Ureter (tissue), 1 donor: ENCODE measurements around the gene BRD4. TPM values are rescaled to one million over a fixed set of nuclear protein-coding genes. Genes with fewer than 3 reads are reported as not detected.

Experiments
- DNase-seq: peaks from one replicate; pipeline ENCODE4 v3.0.0-alpha.2; 2020; ENCODE audit warnings: low spot score
- total RNA-seq: library from RNA; stranded (reverse); gene quantifications from one replicate; pipeline ENCODE4 v1.2.4, GENCODE V29; 2023
- donor health status: DM: yes; HTN: yes; CAD: no.

Gene BRD4
- total RNA-seq, 1 donor from 2014 or later: 134 TPM

DNA sequence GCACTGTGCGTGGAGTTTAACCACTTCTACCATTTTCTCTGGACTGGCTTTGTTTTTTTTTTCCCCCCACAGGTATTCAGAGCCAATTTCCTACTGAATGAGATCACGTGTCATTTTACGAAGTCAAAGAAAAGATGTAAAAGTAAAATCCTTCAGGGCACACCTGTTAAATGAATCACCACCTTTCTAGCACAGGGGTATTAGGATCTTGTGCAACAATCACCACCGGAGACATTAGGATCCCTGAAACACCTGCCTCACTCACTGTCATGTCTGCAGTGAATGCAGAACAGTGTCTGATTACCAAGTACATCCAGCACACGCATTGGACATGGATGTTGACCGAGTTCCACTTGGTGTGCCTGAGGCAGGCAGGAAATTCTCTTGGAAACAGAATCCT, 17.2 kb downstream of the BRD4 start:
- DNase-seq: no peak

DNA sequence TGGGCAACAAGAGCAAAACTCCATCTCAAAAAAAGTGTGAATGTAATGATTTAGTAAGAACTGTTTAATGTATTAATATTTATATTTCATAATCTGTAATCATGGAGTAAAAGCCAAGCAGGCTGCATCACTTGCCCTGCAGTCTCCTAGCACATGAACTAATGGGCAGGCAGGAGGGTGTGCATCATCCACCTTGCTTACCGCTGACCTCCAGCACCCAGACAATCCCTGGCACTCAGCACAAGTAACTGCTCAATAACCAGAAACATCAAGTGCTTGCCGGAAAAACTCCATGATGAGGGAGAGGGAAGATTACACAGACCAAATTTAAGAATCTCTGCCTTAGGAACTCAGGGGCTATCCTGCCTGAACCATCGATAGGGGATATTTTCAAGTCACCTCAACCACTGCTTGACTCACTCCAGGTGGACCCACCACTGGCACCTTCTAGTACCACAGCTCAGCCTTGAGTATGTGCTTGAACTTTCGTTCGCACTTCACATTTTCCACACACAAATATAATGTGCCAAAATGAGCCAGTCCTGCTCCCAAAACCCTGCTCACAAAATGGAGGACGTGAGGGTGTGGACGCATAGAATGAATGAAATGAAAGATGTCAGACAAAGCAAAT, 18.6 kb downstream of the BRD4 start:
- DNase-seq: no peak

DNA sequence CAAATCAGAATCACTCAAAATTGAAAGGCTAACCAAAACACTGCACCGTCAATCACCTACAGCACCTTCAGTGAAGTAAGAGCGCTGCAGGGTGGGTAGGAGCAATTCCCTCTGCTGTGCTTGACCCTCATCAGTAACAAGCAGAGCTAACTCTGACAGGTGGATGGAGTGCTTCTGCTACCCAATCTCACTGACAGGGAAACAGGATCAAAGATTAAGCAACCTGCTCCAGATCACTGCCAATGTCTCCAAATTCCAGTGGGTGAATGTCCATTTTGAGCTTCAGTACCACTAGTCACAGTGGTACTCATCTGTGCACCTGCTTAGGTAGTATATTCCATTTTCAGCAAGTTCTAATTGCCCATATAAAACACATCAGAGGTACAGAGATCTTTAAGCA, 25.2 kb downstream of the BRD4 start:
- DNase-seq: no peak

- no peak for DNase-seq
Measured at GRCh38 chr19:15305582-15306334, 26.6 kb downstream of the BRD4 start.

- DNase-seq: no peak
Measured at GRCh38 chr19:15304140-15304705, 28.1 kb downstream of the BRD4 start.

GRCh38 chr19:15303105-15303780, 29.1 kb downstream of the BRD4 start:
- no peak for DNase-seq

GRCh38 chr19:15300533-15301197, 31.7 kb downstream of the BRD4 start:
- DNase-seq: no peak

DNA sequence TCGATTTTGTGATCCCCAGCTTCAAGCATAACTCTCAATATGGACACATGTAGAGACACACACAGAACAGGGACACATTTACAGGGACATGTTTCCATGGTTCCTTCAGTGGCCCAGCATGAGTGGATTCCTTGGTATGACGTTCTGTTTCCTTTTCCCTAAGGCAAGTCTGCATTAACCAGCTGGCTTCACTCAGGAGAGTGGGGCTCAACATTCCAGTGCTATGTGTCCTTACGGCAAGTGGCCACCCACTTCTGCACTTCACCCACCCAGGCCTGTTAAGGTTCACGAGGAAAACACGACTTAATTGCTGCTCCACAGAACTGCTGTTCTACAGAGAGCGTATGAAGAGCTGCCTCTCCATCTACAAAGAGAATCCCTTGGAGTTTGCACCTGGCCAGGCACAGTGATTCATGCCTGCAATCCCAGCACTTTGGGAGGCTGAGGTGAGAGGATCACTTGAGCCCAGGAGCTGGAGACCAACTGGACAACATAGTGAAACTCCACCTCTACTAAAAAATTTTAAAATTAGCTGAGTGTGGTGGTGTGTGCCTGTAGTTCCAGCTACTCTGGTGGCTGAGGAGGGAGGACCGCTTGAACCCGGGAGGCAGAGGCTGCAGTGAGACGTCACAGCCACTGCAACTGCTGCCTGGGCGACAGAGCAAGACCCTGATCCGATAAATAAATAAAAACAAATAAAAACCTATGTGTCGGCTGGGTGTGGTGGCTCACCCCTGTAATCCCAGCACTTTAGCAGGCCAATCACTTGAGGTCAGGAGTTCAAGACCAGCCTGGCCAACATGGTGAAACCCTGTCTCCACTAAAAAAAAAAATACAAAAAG, 32.5 kb downstream of the BRD4 start:
- DNase-seq: no peak

GRCh38 chr19:15298847-15299567, 33.3 kb downstream of the BRD4 start:
- no peak for DNase-seq

DNA sequence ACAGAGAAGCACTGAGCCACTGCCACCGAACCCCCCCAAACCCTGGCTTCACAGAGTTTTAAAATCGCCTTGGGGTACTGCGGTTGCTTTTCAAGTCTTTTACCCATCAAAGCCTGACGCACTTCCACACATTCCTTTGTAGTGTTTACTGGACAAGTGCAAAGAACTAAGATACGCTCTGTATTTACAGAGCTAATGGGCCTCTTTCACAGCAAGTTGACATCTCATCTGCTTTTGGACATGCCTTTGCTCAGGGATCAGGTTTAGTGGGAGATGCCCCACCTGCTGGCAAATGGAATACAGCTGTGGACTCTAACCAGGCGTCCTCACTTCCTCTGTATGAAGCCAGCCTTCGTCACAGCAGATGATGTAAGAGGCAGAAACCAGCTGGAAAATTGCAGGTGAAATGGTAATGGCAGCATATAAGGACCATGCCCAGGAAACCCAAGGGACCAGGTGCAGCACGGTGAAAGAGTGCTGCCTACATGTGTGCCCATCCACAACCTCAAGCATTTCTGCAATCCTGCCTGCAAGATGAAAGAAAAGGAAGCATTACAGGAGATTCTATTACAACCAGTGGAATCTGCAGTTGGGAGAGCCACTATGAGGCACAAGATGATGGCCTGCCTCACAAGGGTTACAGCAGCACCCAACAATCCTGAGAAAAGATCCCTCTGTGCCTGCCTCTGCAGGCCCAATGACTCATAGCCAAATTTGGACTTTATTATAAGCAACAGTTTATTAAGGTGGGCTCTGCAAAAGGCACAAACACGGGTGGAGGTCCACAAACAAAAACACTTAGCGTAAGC, 34.7 kb downstream of the BRD4 start:
- no peak for DNase-seq

GRCh38 chr19:15296841-15297415, 35.4 kb downstream of the BRD4 start:
- DNase-seq: no peak

- no peak for DNase-seq
Measured at GRCh38 chr19:15296353-15296752, 36.0 kb downstream of the BRD4 start.

- no peak for DNase-seq
Measured at GRCh38 chr19:15294561-15294990, 37.8 kb downstream of the BRD4 start.

GRCh38 chr19:15293781-15294491, 38.4 kb downstream of the BRD4 start:
- DNase-seq: no peak

DNA sequence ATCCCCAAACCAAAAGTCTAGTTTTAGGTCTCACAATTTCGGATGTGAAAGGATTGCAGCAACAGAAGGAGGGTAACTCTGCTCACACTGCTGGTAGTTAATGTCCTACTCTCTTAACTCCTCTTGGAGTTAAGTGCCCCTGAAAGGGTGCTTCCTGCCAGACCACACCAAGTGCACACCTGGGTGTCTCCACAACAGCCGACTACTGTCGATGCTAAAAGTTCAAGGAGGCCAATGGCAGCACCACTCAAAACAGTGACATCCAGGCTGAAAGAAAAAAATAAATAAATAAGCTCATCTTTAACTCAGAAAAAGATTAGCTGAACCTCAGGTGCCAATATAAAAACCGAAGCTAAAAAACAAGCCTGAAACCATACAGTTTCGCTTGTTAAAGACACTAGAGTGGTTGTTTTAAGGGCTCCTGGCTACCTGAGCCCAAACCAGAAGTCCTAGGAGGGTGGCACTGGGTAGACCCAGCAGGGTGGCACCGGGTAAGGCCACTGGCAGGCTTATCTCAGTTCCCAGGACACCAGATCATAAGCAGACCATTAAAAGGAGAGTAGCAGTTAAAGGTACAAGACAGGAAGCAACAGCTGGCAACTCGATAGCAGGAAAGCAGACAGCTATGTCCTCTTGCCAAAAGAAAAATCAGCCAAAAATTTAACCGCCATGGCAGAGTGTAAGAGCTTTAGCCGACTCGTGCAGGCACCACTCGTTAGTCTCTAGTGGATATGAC, 39.3 kb downstream of the BRD4 start:
- no peak for DNase-seq

GRCh38 chr19:15292140-15292539, 40.2 kb downstream of the BRD4 start:
- no peak for DNase-seq

- no peak for DNase-seq
Measured at GRCh38 chr19:15291548-15292021, 40.8 kb downstream of the BRD4 start.

GRCh38 chr19:15291089-15291488, 41.2 kb downstream of the BRD4 start:
- DNase-seq: no peak
